ENCODE measurements around the gene ETHE1.

ETHE1 gene

DNA sequence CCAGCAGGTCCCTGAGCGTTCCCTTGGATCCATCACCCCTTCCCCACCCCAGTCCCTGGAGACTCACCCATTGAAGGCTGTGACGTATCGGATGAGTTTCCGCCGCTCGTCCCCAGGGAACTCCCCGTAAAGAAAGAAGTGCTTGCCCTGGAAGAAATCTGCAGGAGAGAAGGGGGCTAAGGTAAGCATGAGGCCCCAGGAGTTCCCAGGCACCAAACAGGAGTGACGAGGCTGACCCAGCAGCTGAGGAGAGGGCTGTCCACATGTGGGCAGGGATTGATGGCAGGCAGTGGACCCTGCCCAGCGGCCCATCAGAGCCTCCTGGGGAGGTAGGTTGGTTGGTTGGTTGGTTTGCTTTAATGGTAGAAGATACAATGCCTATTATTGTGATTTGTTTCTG, 17.1 kb upstream of the ETHE1 start:
- Histone ChIP-seq H3K9me2 (ENCODE audit: low read depth, low read length) (no peaks in the 10 kb centered on the region), H4K20me1 (ENCODE audit: insufficient read depth, low read length) (no peaks in the 10 kb centered on the region), H3K9me3 (ENCODE audit: low read length) (no peaks in the 10 kb centered on the region), H3K36me3 (ENCODE audit: insufficient read depth, low read length) (peaks cover 46% of the 10 kb centered on the region), H2AFZ (ENCODE audit: low read length) (no peak overlapping the region), H3K79me2 (ENCODE audit: insufficient read depth, low read length) (no peaks in the 10 kb centered on the region), H3K9ac (ENCODE audit: low read length) (no peak overlapping the region), H3K4me2 (ENCODE audit: low read length) (no peak overlapping the region), H3K4me3 (ENCODE audit: low read depth, low read length, poor library complexity, severe bottlenecking) (no peak overlapping the region), H3K4me1 (ENCODE audit: insufficient read depth, low read length, severe bottlenecking) (no peaks in the 10 kb centered on the region), H3K27me3 (ENCODE audit: insufficient read depth, low read length) (no peaks in the 10 kb centered on the region), H3F3A (ENCODE audit: insufficient read depth, low read length) (no peaks in the 10 kb centered on the region), H3K27ac (ENCODE audit: low read depth, low read length, poor library complexity, severe bottlenecking) (no peak overlapping the region)
- no peak for TF ChIP-seq EZH2 (IDR thresholded peaks at IDR 0.05; ENCODE audit: borderline replicate concordance, low read length)
- TF ChIP-seq, protein P1, sequence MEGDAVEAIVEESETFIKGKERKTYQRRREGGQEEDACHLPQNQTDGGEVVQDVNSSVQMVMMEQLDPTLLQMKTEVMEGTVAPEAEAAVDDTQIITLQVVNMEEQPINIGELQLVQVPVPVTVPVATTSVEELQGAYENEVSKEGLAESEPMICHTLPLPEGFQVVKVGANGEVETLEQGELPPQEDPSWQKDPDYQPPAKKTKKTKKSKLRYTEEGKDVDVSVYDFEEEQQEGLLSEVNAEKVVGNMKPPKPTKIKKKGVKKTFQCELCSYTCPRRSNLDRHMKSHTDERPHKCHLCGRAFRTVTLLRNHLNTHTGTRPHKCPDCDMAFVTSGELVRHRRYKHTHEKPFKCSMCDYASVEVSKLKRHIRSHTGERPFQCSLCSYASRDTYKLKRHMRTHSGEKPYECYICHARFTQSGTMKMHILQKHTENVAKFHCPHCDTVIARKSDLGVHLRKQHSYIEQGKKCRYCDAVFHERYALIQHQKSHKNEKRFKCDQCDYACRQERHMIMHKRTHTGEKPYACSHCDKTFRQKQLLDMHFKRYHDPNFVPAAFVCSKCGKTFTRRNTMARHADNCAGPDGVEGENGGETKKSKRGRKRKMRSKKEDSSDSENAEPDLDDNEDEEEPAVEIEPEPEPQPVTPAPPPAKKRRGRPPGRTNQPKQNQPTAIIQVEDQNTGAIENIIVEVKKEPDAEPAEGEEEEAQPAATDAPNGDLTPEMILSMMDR (IDR thresholded peaks at IDR 0.05; ENCODE audit: low read length), result no peak

- Histone ChIP-seq H3K4me2 (ENCODE audit: low read length) (no peak overlapping the region), H3K27ac (ENCODE audit: low read depth, low read length, poor library complexity, severe bottlenecking) (no peak overlapping the region), H3K4me1 (ENCODE audit: insufficient read depth, low read length, severe bottlenecking) (no peaks in the 10 kb centered on the region), H3K4me3 (ENCODE audit: low read depth, low read length, poor library complexity, severe bottlenecking) (no peak overlapping the region), H4K20me1 (ENCODE audit: insufficient read depth, low read length) (no peaks in the 10 kb centered on the region), H3K9me3 (ENCODE audit: low read length) (no peaks in the 10 kb centered on the region), H3K9me2 (ENCODE audit: low read depth, low read length) (no peaks in the 10 kb centered on the region), H3K79me2 (ENCODE audit: insufficient read depth, low read length) (no peaks in the 10 kb centered on the region), H3K9ac (ENCODE audit: low read length) (no peak overlapping the region), H3K27me3 (ENCODE audit: insufficient read depth, low read length) (no peaks in the 10 kb centered on the region), H2AFZ (ENCODE audit: low read length) (no peak overlapping the region), H3K36me3 (ENCODE audit: insufficient read depth, low read length) (peaks cover 56% of the 10 kb centered on the region), H3F3A (ENCODE audit: insufficient read depth, low read length) (no peaks in the 10 kb centered on the region)
- TF ChIP-seq, protein P1 (IDR thresholded peaks at IDR 0.05; ENCODE audit: low read length), result no peak
- no peak for TF ChIP-seq EZH2 (IDR thresholded peaks at IDR 0.05; ENCODE audit: borderline replicate concordance, low read length)
Observed at GRCh38 chr19:43541920-43542650, 15.1 kb upstream of the ETHE1 start.

DNA sequence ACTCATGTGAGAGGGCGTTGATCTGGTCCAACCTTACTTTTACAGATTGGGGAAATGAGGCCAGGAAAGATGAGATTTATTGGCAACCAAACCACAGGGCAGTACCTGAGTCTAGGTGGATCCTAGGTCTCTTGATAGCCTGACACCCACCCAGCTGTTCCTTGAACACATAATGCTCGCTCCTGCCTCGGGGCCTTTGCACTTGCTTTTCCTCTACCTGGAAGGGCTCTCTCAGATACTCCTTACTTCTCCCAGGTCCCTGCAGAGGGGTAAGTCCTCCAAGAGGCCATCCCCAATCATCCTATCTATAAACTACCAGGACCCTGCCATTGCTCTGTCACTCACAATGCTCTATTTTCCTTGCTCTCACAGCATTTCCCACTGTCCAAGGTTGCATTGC, 13.4 kb upstream of the ETHE1 start:
- Histone ChIP-seq H3K4me2 (ENCODE audit: low read length) (no peak overlapping the region), H3F3A (ENCODE audit: insufficient read depth, low read length) (no peaks in the 10 kb centered on the region), H3K9me2 (ENCODE audit: low read depth, low read length) (no peaks in the 10 kb centered on the region), H3K27me3 (ENCODE audit: insufficient read depth, low read length) (no peaks in the 10 kb centered on the region), H3K9me3 (ENCODE audit: low read length) (no peaks in the 10 kb centered on the region), H2AFZ (ENCODE audit: low read length) (no peak overlapping the region), H3K9ac (ENCODE audit: low read length) (no peak overlapping the region), H3K4me1 (ENCODE audit: insufficient read depth, low read length, severe bottlenecking) (no peaks in the 10 kb centered on the region), H3K79me2 (ENCODE audit: insufficient read depth, low read length) (no peaks in the 10 kb centered on the region), H3K36me3 (ENCODE audit: insufficient read depth, low read length) (peaks cover 51% of the 10 kb centered on the region), H4K20me1 (ENCODE audit: insufficient read depth, low read length) (no peaks in the 10 kb centered on the region), H3K27ac (ENCODE audit: low read depth, low read length, poor library complexity, severe bottlenecking) (no peak overlapping the region), H3K4me3 (ENCODE audit: low read depth, low read length, poor library complexity, severe bottlenecking) (no peak overlapping the region)
- TF ChIP-seq, protein P1 (IDR thresholded peaks at IDR 0.05; ENCODE audit: low read length), result no peak
- TF ChIP-seq EZH2 (IDR thresholded peaks at IDR 0.05; ENCODE audit: borderline replicate concordance, low read length), result no peak
